ENCODE data around the gene LRRC52. TPM values are rescaled to one million over a fixed set of nuclear protein-coding genes. Genes with fewer than 3 reads are reported as not detected.

The LRRC52 gene
- total RNA-seq, 4 donors from 2014 or later = not detected

DNA sequence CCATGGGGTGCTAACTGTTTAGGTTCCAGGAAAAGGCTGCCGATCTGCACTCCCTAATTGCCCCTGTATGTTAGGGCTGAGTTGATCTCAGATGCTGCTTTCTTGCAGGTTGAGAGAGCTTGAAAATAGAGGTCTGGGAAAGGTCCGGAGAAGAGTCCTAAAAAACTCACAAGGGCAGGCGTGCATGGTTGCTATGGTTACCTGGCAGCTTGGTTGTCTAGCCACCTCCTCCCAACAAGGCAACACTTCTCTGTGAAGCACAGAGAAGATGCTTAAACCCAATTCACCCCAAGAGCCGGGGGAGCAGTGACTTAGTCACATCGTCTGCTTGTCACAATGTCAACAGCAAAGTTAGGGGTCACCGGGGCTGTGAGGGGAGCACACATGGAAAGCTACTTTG lies 31.0 kb upstream of the LRRC52 start:
- H3K9me3 ChIP-seq = no peaks in the 10 kb centered on the region
- no peak overlapping the region for H3K4me3 ChIP-seq
- H3K4me1 ChIP-seq = no peaks in the 10 kb centered on the region
- no peak overlapping the region for H3K27ac ChIP-seq
- no peak for ATAC-seq
- TF ChIP-seq EP300 (IDR thresholded peaks at IDR 0.05) (no peak), POLR2A (IDR thresholded peaks at IDR 0.05) (no peak), POLR2AphosphoS5 (IDR thresholded peaks at IDR 0.05) (no peak)
- TF ChIP-seq, protein P1, sequence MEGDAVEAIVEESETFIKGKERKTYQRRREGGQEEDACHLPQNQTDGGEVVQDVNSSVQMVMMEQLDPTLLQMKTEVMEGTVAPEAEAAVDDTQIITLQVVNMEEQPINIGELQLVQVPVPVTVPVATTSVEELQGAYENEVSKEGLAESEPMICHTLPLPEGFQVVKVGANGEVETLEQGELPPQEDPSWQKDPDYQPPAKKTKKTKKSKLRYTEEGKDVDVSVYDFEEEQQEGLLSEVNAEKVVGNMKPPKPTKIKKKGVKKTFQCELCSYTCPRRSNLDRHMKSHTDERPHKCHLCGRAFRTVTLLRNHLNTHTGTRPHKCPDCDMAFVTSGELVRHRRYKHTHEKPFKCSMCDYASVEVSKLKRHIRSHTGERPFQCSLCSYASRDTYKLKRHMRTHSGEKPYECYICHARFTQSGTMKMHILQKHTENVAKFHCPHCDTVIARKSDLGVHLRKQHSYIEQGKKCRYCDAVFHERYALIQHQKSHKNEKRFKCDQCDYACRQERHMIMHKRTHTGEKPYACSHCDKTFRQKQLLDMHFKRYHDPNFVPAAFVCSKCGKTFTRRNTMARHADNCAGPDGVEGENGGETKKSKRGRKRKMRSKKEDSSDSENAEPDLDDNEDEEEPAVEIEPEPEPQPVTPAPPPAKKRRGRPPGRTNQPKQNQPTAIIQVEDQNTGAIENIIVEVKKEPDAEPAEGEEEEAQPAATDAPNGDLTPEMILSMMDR (IDR thresholded peaks at IDR 0.05) = no peak
- no peaks in the 10 kb centered on the region for H3K27me3 ChIP-seq
- WGBS, 2 donors (ENCODE audit: low coverage in 1 of 2) = 22 to 49% methylated on average over 3 to 6 of the region's 6 CpGs
- no peaks in the 10 kb centered on the region for H3K36me3 ChIP-seq

DNA sequence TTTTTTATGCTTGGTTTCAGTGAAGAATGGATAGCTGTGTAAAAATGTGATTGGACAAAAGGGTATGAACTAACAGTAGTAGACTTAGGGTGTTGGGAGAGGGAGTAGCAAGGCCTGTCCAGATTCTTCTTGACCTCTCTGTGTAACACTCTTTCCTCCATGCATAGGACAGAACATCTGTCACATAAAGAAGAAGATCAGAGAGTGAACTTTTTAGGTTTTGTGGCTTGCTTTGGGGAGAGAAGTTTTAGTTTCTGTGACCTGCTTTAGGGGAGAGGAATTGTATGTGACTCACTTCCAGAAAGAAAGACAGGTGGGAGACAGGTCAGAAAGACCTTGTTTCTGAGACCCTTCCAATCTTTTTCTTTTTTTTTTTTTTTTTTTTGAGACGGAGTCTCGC lies 27.3 kb upstream of the LRRC52 start:
- TF ChIP-seq EP300 (IDR thresholded peaks at IDR 0.05) (no peak), POLR2A (IDR thresholded peaks at IDR 0.05) (no peak)
- TF ChIP-seq, protein P1 (IDR thresholded peaks at IDR 0.05) = no peak
- ATAC-seq = no peak
- no peaks in the 10 kb centered on the region for H3K36me3 ChIP-seq
- WGBS, 2 donors (ENCODE audit: low coverage in 1 of 2) = no CpG with 5 or more reads among the region's 2 CpGs
- H3K9me3 ChIP-seq = peaks cover 0 to 13% (median 0%) of the 10 kb centered on the region in 3 donors
- H3K4me3 ChIP-seq = no peak overlapping the region
- no peaks in the 10 kb centered on the region for H3K4me1 ChIP-seq
- no peak overlapping the region for H3K27ac ChIP-seq
- H3K27me3 ChIP-seq = no peaks in the 10 kb centered on the region

DNA sequence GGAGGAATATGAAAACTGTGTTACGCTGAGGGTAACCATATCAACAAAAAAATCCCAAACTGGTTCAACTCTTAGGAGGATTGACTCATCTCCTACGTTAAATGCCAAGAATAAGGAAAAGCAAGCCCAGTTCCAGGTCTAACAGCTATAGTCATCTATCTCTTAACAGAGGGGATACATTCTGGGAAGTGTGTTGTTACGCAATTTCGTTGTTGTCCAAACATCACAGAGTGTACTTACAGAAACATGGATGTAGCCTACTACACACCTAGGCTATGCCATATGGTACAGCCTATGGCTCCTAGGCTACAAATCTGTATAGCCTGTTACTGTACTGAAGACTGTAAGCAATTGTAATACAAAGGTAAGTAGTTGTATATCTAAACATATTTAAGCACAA lies 23.2 kb upstream of the LRRC52 start:
- Histone ChIP-seq H3K9me3 (peaks cover 0 to 28% (median 0%) of the 10 kb centered on the region in 3 donors), H3K36me3 (no peaks in the 10 kb centered on the region), H3K27ac (no peak overlapping the region), H3K4me3 (no peak overlapping the region), H3K4me1 (no peaks in the 10 kb centered on the region), H3K27me3 (peaks cover 5% of the 10 kb centered on the region)
- ATAC-seq = no peak
- WGBS, 2 donors (ENCODE audit: low coverage in 1 of 2) = 91 to 100% methylated on average over 4 of the region's 4 CpGs
- TF ChIP-seq, protein P1 (IDR thresholded peaks at IDR 0.05) = no peak
- TF ChIP-seq EP300 (IDR thresholded peaks at IDR 0.05) = no peak
- TF ChIP-seq POLR2A (IDR thresholded peaks at IDR 0.05) = no peak
- no peak for TF ChIP-seq POLR2AphosphoS5 (IDR thresholded peaks at IDR 0.05)

DNA sequence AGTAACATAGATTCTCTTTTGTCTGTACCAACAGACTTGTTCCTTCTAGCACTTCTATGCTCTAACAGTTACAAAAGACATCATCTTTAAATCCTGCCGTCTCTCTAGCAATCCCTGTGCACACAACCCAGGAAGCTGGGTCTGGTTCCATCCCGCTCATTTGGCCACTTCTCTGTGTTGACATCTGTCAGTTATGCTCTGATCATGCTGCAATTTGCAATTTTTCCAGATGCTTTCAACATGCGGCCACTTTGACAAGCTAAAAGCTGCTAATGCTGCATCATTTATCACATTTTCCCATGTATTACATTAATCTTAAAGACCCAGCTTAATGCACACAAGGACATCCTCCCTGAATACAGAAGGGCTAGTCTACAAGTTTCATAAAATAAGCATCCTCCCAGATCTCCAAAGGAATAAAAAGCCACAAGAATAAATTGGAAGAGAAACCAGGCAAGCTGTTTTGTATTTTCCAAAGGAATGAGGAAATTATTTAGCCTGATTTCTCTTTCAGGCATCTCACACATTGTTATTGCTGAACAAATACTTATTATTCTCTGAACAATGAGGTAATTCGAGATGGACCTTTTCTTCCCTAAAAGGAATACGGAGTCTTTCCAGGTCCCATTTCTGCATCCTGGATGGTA lies 19.0 kb upstream of the LRRC52 start:
- H3K36me3 ChIP-seq = no peaks in the 10 kb centered on the region
- 37 to 47% methylated on average over 3 to 5 of the region's 5 CpGs for WGBS, 2 donors (ENCODE audit: low coverage in 1 of 2)
- no peak overlapping the region for H3K4me3 ChIP-seq
- H3K27ac ChIP-seq = no peak overlapping the region
- H3K27me3 ChIP-seq = peaks cover 9% of the 10 kb centered on the region
- peaks cover 0 to 28% (median 0%) of the 10 kb centered on the region in 3 donors for H3K9me3 ChIP-seq
- no peaks in the 10 kb centered on the region for H3K4me1 ChIP-seq
- no peak for ATAC-seq
- TF ChIP-seq EP300 (IDR thresholded peaks at IDR 0.05) = no peak
- TF ChIP-seq, protein P1 (IDR thresholded peaks at IDR 0.05) = no peak
- no peak for TF ChIP-seq POLR2A (IDR thresholded peaks at IDR 0.05)
- no peak for TF ChIP-seq POLR2AphosphoS5 (IDR thresholded peaks at IDR 0.05)

DNA sequence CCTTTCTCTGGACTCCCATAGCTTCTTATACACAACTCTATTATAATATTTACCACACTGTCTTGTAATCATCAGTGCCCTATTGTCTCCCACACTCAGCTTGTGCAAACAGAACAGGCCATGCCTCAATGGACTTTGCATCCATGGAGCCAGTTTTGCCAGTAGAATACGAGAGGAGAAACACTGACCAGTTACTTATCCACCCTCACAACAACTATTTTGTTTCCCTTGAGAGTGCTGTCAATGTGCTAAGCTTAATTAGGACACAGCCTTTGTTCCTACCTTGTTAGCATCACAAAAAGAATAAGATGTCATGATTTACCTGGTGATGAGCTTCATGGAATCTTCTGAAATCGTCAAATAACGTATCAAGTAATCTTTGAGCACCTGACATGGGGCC lies 18.1 kb upstream of the LRRC52 start:
- Histone ChIP-seq H3K36me3 (no peaks in the 10 kb centered on the region), H3K4me1 (no peaks in the 10 kb centered on the region), H3K27me3 (peaks cover 9% of the 10 kb centered on the region), H3K4me3 (no peak overlapping the region), H3K27ac (no peak overlapping the region), H3K9me3 (peaks cover 0 to 21% (median 0%) of the 10 kb centered on the region in 3 donors)
- TF ChIP-seq EP300 (IDR thresholded peaks at IDR 0.05) (no peak), POLR2AphosphoS5 (IDR thresholded peaks at IDR 0.05) (no peak), POLR2A (IDR thresholded peaks at IDR 0.05) (no peak)
- TF ChIP-seq, protein P1 (IDR thresholded peaks at IDR 0.05) = no peak
- WGBS, 2 donors (ENCODE audit: low coverage in 1 of 2) = 84 to 93% methylated on average over 2 to 3 of the region's 3 CpGs
- ATAC-seq = no peak

Data from gastroesophageal sphincter (tissue), 4 donors.